ENCODE data around the gene KRT7.
"Not testable (repeated sequence)": the region's sequence is repeated elsewhere in the genome, so short reads cannot be mapped to it uniquely, and the experiment has no call there.

KRT7 gene

DNA sequence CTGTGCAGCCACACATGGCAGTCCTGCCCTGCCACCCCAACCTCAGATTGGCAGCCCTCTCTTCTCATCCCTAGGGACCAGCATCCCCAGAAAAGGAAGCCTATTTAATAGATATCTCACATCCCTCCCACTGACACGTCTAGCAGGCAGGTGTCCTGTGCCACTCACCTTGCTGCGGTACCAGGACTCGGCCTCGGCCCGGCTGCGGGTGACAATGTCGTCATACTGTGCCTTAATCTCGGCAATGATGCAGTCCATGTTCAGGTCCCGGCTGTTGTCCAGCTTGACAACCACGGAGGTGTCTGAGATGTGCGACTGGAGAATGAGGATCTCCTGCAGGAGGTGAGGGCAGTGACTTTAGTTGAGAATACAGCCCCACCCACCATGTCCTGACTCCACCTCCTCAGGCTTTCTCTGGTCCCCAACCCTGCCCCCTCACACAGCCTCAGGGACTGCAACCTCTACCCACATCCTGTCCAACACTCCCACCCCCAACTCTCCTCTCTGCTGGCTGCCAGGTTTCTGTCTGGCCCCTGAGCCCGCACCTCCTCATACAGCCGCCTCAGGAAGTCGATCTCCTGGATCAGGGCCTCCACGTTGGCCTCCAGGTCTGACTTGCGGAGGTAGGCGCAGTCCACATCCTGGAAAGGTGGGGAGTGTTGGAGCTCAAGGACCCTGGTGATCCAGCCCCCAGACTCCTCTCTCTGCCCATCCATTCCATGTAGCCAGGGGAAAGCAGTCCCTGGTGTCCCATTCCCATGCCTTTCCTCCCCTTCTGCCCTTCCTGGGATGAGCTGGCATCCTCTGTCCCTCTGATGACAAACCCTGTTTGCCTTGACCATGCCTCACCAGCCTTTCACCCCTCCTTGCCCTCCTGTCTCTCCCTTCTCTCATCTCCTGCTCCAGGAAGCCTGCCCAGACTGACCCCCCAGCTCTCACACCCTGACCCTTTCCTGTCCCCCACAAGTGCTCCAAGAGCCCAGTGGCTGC, 55.1 kb downstream of the KRT7 start:
- H3K27me3 ChIP-seq (ENCODE audit: insufficient read depth, low read length) = not testable (repeated sequence)

DNA sequence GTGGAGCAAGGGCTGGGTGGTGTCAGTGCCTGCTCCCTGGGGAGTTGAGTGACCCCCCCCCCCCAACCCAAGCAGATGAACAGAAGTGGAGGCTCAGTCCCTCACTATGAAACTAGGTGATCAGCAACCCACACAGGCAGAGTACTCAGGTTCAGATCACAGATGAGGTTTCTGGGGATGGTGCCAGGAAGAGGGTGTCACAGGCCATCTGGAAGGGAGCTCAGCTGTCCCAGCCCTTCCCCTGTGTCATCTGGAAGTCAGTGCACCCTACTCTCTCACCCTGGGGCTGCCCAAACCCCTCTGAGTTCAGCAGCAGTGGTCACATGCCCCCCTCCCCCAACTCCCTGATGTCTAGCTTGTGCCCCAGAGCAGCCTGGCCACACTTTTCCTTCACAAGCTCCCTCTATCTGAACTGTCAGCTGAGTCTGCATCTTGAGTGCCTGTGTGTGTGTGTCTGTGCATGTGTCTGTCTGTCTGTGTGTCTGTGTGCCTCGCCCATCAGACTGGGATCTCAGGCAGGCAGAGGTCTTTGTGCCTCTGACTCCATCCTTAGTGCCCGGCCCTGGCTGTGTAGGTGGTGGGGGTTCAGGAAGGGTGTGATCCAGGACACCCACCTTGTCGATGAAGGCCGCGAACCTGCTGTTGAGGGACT, 57.6 kb downstream of the KRT7 start:
- not testable (repeated sequence) for H3K4me3 ChIP-seq (ENCODE audit: low read length); H3K27me3 ChIP-seq (ENCODE audit: insufficient read depth, low read length); H3K9me3 ChIP-seq (ENCODE audit: low read length); H3K36me3 ChIP-seq (ENCODE audit: insufficient read depth, low read length); H2AFZ ChIP-seq (ENCODE audit: low read depth, low read length); H3K4me1 ChIP-seq (ENCODE audit: insufficient read depth, low read length)

More for the DNA sequence above, 55.1 kb downstream of the KRT7 start:
- not testable (repeated sequence) for H3K4me3 ChIP-seq (ENCODE audit: low read length); H3K36me3 ChIP-seq (ENCODE audit: insufficient read depth, low read length); H2AFZ ChIP-seq (ENCODE audit: low read depth, low read length); H3K9me3 ChIP-seq (ENCODE audit: low read length); H3K4me1 ChIP-seq (ENCODE audit: insufficient read depth, low read length)

DNA sequence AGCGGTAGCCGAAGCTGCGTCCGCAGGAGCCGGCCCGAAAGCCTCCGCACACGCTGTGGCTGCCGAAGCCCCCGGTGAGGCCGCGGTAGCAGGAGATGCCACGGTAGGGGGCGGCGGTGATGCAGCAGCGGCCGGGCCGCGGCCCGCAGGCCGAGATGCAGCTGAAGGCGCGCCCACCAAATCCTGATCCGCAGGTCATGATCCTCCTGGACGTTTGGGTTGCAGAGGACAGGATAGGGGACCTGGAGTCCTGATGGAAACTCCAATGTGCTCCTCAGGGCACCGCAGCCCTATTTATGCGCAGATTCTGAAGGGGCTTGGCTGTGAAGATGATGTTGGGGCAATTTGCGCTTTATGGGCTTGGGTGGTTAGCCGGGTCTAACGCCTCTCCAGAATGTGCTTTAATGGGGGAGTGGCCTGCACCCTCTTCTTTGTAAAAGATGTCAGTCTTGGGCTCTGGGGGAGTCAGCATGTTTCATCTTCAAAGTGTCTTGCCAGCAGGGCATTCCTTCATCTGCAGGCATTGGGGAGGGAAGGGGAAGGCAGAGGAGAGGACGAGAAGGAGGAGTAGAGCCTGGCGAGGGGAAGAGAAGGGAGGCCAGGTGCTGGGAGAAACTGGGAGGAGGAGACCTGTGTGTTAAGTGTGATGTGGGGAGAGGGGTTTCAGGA, 58.4 kb downstream of the KRT7 start, which contains the start of gene KRT81:
Gene KRT81, minus strand, starts transcription at position 268 of the 669 bp plus-strand sequence. Its CDS starts 69 bp downstream, at position 199.
- no peak within 1 kb of the TSS for H3K4me3 ChIP-seq (ENCODE audit: low read length)
- no peaks in the 10 kb centered on the region for H3K36me3 ChIP-seq (ENCODE audit: insufficient read depth, low read length)
- no peaks in the 10 kb centered on the region for H3K9me3 ChIP-seq (ENCODE audit: low read length)
- H3K27me3 ChIP-seq (ENCODE audit: insufficient read depth, low read length) = no peaks in the 10 kb centered on the region
- no peak within 1 kb of the TSS for H2AFZ ChIP-seq (ENCODE audit: low read depth, low read length)
- H3K4me1 ChIP-seq (ENCODE audit: insufficient read depth, low read length) = no peaks in the 10 kb centered on the region

DNA sequence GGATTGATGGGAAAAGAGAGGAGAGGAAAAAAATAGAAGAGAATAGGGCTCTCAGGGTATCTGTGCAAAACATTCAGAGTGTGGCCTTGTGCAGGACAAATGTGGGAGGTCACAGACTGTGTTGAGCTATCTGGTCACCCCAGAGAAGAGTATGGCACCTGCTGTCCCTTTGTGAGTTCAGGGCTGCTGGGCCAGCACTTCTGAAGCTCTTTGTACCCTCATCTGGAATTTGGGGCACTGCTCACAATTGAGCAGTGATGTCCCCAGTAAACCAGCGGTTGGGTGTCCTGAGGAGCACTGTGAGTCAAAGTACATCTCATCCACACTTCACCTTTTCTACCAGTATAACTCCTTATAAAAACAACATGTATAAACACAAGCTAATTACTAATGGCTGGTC, 60.9 kb downstream of the KRT7 start:
- Histone ChIP-seq H3K36me3 (ENCODE audit: insufficient read depth, low read length) (no peaks in the 10 kb centered on the region), H3K4me1 (ENCODE audit: insufficient read depth, low read length) (no peaks in the 10 kb centered on the region), H2AFZ (ENCODE audit: low read depth, low read length) (no peak overlapping the region), H3K9me3 (ENCODE audit: low read length) (no peaks in the 10 kb centered on the region), H3K27me3 (ENCODE audit: insufficient read depth, low read length) (no peaks in the 10 kb centered on the region), H3K4me3 (ENCODE audit: low read length) (no peak overlapping the region)

DNA sequence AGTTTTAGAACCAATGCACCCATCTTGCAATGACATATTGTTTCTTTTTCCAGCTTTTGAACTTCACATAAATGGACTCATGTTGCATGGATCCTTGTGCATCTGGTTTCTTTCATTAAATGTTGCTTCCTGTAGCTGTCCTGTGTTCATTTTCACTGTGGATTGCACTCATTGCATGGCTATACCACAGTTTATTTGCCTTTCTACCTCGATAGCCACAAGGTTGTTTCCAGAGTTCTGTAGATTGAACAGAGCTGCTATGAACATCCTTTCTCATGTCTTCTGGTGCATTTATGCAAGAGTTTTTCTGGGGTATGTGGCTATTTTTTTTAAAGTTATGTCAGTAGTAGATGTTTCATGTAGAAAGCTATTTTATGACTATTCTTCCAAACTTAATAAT, 61.8 kb downstream of the KRT7 start:
- Histone ChIP-seq H3K36me3 (ENCODE audit: insufficient read depth, low read length) (no peaks in the 10 kb centered on the region), H3K4me3 (ENCODE audit: low read length) (no peak overlapping the region), H2AFZ (ENCODE audit: low read depth, low read length) (no peak overlapping the region), H3K4me1 (ENCODE audit: insufficient read depth, low read length) (no peaks in the 10 kb centered on the region), H3K27me3 (ENCODE audit: insufficient read depth, low read length) (no peaks in the 10 kb centered on the region), H3K9me3 (ENCODE audit: low read length) (no peaks in the 10 kb centered on the region)

DNA sequence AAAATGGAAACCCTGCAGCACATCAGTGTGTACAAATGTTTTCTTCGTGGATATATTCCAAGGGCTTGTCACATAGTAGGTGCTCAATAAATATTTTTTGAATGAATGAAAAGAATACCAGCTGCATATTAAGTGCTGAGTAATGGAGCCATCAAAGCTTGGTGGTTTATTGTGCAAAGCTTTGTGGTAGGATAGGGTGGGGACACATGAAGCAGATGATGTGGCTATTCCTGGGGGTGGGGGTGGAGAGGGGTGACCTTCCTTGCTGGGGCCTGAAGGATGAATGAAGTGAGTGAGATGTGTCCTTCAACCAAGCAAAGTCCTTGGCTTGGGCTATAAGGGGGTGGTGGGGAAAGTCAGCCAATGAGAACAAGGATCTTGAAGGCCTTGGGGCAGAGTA, 62.6 kb downstream of the KRT7 start:
- no peaks in the 10 kb centered on the region for H3K27me3 ChIP-seq (ENCODE audit: insufficient read depth, low read length)
- no peaks in the 10 kb centered on the region for H3K4me1 ChIP-seq (ENCODE audit: insufficient read depth, low read length)
- no peaks in the 10 kb centered on the region for H3K36me3 ChIP-seq (ENCODE audit: insufficient read depth, low read length)
- H2AFZ ChIP-seq (ENCODE audit: low read depth, low read length) = no peak overlapping the region
- no peak overlapping the region for H3K4me3 ChIP-seq (ENCODE audit: low read length)
- H3K9me3 ChIP-seq (ENCODE audit: low read length) = no peaks in the 10 kb centered on the region

DNA sequence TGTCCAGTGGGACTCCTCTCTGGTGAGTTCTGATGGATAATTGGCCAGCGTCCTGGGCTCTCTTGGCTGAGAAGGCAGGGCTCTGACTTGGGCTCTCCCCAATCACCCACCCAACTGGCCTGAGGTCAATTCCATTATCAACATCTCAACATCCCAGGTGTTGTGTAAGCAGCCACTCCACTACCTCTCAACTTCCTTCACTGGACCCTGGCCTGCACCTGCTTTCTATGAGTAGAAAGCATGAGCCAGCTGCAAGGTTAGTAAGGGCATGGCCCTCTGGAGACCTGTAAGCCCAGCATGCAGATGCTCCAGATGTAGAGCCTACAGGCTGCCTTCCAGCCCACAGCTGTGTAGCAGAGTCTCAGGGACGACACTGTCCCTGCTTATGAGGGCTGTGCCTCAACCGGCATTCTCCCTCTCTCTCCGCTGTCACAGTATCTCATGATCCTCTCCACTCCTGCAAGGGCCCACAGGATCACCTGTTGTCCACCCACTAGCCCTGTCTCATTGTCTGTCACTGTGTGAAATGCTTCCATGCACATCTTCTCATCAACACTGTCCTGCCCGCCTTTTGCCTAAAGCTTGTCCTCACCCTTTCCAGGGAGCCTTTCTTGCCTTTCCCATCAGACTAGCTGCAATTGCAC, 63.7 kb downstream of the KRT7 start:
- no peak overlapping the region for H2AFZ ChIP-seq (ENCODE audit: low read depth, low read length)
- no peak overlapping the region for H3K4me3 ChIP-seq (ENCODE audit: low read length)
- no peaks in the 10 kb centered on the region for H3K27me3 ChIP-seq (ENCODE audit: insufficient read depth, low read length)
- H3K9me3 ChIP-seq (ENCODE audit: low read length) = no peaks in the 10 kb centered on the region
- H3K36me3 ChIP-seq (ENCODE audit: insufficient read depth, low read length) = no peaks in the 10 kb centered on the region
- H3K4me1 ChIP-seq (ENCODE audit: insufficient read depth, low read length) = no peaks in the 10 kb centered on the region

Data from neuron (in vitro differentiated cells).